Measurements from ENCODE around the gene TRPM2. TPM values are rescaled to one million over a fixed set of nuclear protein-coding genes. Genes with fewer than 3 reads are reported as not detected.

TRPM2 gene
- total RNA-seq, 1 donor from 2014 or later, result 0.40 TPM

DNA sequence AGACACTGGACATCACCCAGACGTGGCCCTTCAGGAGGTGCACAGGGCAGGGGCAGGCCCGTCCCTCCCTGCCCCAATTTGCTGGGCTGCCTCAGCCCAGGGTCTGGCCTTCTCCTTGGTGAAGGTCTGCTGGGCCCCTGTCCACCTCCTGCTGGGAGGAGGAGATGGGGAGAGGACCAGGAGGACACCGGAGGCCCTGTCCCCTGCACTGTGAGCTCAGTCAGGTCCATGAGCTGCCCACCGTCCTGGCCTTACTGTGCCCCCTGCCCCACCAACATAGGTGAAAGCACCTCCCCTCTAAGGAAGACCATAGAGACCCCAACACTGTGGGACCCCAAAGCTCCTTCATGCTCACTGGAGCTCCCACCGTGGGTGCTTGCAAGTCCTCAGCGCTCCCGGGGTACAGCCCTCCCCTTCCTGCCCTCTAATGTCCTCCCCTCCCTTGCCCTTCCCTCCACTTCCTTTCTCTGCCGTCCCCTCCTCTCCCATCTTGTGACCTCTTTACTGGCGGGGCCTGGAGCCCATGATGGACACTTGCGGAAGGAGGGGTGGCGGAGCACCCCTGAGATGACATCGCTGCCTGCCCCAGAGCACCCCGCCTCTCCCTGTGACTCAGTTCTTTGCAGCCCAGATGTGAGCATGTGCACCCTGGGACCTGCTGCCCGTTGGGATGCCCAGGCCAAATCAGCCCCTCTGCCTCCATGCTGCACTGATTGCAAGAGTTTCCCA lies 106.5 kb downstream of the TRPM2 start:
- DNase-seq (ENCODE audit: low read depth in 2 of 2), result no peak

DNA sequence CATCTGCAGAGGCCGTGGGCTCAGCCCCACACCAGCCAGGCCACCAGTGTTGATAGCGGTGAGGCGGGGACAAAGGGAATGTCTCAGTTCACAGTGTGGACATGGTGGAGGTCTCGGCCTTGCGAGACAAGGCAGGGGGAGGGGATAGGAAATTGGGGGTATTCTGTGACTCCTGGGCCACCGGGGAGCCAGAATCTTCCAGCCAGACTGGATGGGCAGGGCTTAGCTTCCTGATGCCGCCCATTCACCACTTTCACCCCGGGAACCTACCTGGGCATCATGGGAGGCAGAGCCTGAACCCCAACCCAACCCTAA lies 107.0 kb downstream of the TRPM2 start:
- no peak for DNase-seq (ENCODE audit: low read depth in 2 of 2)

GRCh38 chr21:44461005-44461404 lies 107.6 kb downstream of the TRPM2 start:
- no peak for DNase-seq (ENCODE audit: low read depth in 2 of 2)

- peak in 1 of 2 donors; percentile 40 for DNase-seq (ENCODE audit: low read depth in 2 of 2)
These were observed 108.1 kb downstream of the TRPM2 start for GRCh38 chr21:44461464-44462001.

DNA sequence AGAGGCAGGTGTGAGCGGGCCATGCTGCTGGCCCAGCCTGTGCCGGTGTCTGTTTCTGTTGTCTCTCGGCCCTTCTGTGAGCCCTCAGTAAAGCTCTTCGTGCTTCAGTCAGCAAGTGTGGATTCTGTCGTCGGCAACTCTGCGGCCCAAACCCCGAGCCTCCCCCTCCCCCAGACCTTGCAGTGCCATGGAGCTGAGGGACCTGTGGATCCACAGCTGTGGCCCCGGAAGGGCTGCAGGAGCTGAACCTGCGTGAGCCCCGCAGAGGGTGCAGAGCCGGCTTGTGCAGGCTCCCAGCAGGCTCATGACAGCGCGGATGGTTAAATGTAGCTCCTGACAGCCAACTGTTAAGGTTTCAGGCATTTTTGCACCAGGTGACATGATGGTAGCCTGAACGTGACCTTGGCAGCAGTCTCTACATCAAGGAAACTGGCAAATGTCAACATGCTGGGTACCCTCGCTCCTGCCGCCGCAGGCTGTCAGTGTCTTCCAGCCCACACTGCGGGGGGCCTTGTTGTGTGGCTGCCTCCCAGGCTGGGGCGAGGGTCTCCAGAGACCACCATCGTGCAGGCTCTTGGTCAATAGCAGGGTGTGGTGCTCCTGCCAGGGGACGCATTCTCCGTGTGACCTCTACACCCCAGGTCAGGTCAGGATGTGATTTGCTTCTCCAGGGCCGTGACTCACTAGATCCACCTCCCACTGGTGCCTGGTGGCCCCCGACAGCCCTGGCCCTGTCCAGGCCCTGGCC lies 108.8 kb downstream of the TRPM2 start:
- no peak for DNase-seq (ENCODE audit: low read depth in 2 of 2)

DNA sequence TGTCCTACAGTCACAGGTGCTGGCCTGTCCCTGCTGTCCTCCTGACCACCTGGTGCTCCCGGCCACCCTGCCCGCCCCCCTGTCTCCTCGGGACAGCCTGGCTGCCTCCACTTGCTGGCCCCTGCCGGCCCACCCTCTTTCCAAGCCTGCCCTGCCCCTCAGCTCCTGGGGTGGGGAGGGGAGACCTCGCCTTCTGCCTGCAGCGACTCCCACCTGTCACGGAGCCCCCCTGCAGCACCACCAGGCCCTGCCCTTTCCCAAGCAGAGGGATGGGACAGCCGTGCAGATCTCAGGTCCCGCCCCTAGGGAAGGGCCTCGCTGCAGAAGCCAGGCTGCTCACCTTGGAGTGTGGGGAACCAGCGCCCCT lies 109.4 kb downstream of the TRPM2 start:
- no peak for DNase-seq (ENCODE audit: low read depth in 2 of 2)

DNA sequence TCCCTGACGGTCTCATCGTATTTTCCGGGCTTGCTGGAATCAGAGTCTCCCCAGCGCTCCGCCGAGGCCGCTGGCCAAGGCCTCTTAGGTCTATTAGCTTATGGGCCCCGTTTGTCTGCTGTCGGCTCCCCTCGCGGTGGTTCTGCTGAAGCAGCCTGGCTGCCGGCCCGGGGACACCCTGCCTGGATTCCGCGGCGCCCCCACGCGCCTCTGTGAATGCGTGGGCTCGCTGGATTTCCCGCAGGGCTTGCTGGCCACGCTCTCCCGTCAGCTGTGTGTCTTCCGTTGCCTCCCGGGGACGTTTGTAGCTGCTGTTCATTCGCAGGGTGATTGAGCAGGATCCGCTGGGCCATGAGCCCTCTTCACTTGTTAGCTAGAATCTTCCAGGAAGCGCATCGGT lies 110.3 kb downstream of the TRPM2 start:
- DNase-seq (ENCODE audit: low read depth in 2 of 2), result no peak

DNA sequence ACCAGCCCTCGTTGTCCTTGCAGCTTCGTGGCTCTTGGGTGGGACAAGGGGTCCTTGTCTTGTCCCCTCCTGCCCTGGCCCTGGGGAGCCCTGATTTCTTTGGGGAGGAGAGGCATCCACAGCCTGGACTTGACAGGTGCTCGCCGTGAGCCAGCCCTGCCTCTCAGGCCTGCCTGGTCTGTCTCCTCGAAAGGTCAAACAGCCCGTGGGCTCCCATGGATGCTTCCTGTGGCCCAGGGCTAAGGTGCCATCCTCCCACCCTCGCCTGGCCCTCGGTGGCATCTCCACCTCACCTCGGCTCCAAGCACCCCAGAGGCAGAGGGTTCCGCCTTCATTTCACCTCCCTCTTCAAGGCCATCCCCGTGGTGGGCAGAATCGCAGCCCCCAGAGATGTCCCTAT lies 110.9 kb downstream of the TRPM2 start:
- no peak for DNase-seq (ENCODE audit: low read depth in 2 of 2)

DNA sequence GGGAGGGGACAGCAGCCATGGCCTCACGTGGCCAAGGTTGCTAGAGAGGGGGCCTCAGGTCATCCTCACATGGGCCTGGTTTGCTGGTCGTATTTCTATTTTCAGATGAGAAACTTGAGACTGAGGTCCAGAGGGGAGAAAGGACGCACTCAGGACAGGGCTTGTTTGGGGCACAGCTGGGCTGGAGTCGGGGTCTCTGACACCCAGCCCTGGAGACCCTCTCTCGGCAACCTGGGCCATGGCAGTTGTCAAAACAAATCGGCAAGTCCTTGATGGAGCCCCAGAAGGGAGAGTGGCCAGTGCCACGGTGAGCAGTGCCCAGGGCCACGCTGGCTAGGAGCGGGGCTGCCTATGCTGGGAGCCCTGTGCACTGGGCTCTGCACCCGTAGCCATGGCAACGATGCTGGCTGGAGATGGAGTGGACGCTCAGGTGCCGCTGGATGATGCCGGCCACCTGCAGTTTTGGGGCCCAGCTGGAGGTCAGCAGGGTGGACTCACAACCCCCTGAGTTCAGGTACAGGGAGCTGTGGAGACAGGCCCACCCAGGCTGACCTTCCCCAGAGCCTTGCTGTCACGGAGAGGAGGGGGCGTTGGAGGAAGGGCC lies 113.0 kb downstream of the TRPM2 start:
- no peak for DNase-seq (ENCODE audit: low read depth in 2 of 2)

DNA sequence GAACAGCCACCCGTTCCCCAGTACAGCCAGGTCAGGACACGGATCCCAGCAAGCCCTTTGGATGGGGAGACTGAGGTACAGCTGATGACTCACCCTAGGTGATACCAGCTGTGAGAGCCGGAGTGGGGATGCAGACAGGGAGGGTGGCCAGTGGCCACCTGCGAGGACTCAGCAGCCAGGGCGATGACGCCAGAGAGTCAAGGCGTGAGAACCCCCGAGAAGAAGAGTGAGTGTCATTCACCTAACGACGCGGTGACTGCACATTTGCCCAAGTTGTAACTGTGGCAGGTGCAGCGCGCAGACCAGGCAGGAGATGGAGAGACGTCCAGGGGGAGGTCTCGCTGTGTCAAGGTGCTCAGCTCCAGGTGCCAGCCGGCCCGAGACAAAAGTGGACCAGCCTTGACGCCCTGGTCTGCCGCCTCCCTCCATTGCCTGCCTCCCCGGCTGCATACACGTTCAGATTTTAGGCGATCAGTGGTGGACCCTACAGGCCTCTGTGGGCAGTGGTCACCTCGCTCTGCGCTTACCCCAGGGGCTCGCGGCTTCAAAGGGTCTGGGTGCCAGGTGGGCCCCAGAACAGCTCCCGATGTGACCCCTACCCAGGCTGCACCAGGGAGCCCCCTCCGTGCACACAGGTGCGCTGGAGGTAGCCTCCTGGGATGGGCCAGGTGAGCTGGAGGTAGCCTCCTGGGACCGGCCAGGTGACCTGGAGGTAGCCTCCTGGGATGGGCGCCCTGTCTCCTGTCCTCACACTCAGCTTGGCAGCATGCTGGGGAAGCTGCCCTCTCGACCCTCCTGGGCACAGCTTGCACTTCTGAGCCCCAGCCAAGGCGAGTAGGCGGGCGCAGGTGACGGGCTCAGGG lies 113.8 kb downstream of the TRPM2 start:
- DNase-seq (ENCODE audit: low read depth in 2 of 2), result no peak

DNA sequence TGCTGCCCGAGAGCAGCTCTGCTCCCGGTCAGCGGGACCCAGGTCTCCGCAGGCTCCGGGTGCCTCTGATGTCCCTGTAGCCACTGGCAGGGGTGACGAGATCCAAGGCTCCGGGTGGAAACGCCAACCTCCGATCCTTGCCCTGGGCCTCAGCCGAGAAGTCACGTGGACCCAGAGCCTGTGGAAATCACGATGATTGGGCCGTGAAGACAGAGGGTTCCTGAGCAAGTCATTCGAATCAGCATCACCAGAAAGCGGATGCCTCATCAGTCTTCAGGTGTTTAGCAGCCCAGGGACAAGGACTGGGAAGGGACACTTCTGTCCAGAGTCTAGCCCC lies 114.4 kb downstream of the TRPM2 start:
- no peak for DNase-seq (ENCODE audit: low read depth in 2 of 2)

DNA sequence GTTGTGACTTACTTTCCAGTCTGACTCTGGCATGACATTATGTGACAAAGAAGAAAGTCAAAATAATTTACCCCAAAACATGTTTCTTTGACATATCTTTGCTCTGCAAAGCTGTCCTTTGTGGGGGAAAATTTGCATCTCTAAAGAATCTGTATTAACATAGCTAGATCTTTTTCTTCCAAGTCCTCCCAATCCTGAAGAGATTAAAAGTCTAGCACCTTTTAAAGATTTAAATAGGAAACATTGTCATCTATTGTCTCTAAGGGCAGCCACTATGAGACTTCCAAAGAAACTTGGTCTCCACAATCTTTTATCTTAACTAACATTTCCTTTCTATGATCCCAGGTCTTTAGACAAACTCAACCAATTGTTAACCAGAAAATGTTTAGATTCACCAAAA lies 117.9 kb downstream of the TRPM2 start:
- DNase-seq (ENCODE audit: low read depth in 2 of 2), result no peak

DNA sequence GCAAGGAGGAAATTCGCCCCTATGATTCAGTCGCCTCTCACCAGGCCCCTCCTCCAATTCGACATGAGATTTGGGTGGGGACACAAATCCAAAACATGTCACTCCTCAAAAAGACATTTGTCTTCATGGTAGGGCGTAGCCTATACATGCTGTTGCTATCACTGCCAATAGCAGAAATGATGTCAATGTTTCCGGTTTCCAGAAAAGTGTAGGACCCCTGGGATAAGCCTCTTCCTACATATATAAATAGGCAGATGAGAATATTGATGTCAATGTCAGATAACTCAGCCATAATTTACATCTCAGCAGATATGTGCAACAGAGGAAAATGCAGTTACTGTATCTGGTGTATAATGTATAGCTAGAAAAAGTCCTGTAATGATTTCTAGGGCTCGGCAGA lies 118.6 kb downstream of the TRPM2 start:
- no peak for DNase-seq (ENCODE audit: low read depth in 2 of 2)

DNA sequence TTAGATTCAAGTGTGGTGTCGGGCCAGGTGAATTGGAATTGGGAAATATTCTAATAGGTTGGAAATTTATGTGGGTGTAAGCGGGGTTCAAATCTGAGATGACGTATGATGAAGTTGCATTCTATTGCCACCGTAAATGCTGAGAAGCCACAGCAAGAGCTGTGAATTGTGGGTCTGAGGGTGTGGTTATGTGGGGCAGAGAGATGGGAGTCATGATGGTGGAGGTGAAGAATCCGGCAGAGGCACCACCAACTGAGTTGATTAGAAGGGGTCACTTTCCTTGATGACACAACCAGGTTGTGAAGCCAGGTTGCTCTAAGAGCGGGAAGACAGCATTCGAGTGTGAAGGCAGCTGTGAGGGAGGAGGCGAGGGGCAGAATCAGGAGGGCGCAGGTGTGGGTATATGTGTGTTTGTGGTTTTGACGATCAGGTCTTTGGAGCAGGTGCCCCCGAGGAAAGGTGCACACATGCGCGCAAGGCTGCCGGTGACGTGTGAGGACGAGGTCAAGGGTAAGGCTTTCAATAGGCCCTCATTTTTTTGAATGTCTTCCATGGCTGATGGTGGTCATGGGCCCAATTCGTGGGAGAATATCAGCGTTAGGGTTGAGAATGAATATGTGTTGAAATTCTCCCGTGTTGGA lies 120.6 kb downstream of the TRPM2 start:
- DNase-seq (ENCODE audit: low read depth in 2 of 2), result no peak

DNA sequence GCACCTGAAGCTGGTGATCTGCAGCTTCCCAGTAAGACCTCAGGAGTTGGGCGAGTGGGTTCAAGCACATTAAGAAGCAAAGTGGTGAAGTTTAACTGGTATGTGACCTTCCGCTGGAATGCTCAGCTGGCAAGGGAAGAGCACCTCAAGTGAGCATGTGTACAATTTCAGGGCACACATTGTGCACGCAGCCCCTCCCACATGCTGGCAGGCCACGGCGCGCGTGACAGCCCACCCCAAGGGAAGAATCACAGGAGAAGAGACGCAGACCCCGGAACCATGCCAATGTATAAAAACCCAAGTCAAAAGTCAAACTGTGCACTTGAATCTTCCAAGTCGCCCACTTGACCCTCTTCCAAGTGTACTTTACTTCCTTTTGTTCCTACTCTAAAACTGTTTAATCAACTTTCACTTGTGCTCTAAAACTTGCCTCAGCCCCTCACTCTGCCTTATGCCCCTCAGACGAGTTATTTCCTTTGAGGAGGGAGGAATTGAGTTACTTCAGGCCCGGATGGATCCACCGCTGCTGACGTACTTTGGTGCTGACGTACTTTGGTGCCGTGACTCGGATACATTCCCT lies 121.9 kb downstream of the TRPM2 start:
- DNase-seq (ENCODE audit: low read depth in 2 of 2), result no peak

- no peak for DNase-seq (ENCODE audit: low read depth in 2 of 2)
These were observed 123.7 kb downstream of the TRPM2 start for GRCh38 chr21:44477131-44477530.

- no peak for DNase-seq (ENCODE audit: low read depth in 2 of 2)
These were observed 124.3 kb downstream of the TRPM2 start for GRCh38 chr21:44477712-44478111.

GRCh38 chr21:44478124-44478800 lies 124.8 kb downstream of the TRPM2 start:
- DNase-seq (ENCODE audit: low read depth in 2 of 2), result no peak

GRCh38 chr21:44478801-44479167 lies 125.4 kb downstream of the TRPM2 start:
- DNase-seq (ENCODE audit: low read depth in 2 of 2), result no peak

GRCh38 chr21:44479556-44480199 lies 126.3 kb downstream of the TRPM2 start:
- peak; percentile 28 to 41 for DNase-seq (ENCODE audit: low read depth in 2 of 2)

All from lung microvascular endothelial cell (primary cell).